Activated naive CD4-positive, alpha-beta T cell treated with anti-CD3 and anti-CD28 coated beads, Interleukin-2, amount 50 U/mL, for 16 hours (primary cell): ENCODE results near the gene MOV10L1.
A peak's percentile ranks its signal among the peaks of the same experiment; 100 is the strongest.
"Not testable (repeated sequence)": the region's sequence is repeated elsewhere in the genome, so short reads cannot be mapped to it uniquely, and the experiment has no call there.

Source experiments
- DNase-seq: peaks from one replicate; pipeline ENCODE4 v3.0.0-alpha.2; 2020

Gene MOV10L1

DNA sequence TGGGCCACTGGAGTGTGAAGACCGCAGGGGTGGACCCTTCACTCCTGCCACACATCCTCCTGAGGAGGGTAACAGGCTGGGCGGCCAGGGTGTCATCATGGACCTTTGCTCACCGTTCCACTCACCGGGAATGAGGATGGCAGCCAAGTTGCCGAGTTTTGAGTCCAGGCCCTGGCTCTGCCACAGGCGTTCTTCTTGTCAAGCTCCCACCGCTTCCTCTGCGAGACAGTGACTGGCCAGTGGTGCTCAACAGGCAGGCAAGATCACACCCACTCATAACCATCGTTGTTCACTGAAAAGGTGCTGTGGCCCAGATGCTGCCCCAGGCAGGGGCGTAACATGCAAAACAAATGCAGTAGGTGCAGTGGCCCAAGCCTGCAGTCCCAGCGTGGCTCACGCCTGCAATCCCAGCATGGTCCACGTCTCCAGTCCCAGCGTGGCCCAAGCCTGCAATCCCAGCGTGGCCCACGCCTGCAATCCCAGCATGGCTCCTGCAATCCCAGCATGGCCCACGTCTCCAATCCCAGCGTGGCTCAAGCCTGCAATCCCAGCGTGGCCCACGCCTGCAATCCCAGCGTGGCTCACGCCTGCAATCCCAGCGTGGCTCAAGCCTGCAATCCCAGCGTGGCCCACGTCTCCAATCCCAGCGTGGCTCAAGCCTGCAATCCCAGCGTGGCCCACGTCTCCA, 75.8 kb downstream of the MOV10L1 start:
- no peak for DNase-seq

DNA sequence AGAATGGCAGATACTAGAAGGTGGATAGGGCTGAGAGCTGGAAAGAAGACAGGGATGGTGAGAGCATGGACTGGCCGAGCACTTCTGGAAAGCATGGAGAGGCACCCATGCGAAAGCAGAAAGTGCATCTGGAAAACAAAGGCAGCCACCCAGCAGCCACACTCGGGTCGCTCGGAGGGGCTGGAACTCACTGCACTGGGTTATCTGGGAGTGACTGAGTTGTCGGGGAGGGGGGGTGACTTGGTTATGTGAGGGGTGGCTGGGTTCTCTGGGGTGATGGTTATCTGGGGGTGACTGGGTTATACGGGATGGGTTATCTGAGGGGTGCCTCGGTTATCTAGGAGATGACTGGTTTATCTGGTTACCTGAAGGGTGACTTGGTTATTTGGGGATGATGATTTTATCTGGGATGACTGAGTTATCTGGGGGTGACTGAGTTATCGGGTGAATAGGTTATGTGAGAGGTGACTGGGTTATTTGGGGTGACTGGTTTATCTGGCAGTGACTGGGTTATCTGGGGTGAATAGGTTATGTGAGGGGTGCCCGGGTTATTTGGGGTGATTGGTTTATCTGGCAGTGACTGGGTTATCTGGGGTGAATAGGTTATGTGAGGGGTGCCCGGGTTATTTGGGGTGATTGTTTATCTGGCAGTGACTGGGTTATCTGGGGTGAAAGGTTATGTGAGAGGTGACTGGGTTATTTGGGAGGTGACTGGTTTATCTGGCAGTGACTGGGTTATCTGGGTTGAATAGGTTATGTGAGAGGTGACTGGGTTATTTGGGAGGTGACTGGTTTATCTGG, 78.1 kb downstream of the MOV10L1 start:
- no peak for DNase-seq

DNA sequence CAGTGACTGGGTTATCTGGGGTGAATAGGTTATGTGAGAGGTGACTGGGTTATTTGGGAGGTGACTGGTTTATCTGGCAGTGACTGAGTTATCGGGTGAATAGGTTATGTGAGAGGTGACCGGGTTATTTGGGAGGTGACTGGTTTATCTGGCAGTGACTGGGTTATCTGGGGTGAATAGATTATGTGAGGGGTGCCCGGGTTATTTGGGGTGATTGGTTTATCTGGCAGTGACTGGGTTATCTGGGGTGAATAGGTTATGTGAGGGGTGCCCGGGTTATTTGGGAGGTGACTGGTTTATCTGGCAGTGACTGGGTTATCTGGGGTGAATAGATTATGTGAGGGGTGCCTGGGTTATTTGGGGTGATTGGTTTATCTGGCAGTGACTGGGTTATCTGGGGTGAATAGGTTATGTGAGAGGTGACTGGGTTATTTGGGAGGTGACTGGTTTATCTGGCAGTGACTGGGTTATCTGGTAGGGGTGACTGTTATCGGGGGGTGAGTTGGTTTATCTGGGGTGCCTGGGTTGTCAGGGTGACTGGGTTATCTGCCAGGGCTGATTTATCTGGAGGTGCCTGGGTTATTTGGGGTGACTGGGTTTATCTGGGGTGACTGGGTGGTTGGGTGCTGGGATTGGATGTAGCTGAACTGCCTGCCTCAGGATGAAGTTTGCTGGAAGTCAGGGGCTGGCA, 78.8 kb downstream of the MOV10L1 start:
- DNase-seq, result not testable (repeated sequence)

DNA sequence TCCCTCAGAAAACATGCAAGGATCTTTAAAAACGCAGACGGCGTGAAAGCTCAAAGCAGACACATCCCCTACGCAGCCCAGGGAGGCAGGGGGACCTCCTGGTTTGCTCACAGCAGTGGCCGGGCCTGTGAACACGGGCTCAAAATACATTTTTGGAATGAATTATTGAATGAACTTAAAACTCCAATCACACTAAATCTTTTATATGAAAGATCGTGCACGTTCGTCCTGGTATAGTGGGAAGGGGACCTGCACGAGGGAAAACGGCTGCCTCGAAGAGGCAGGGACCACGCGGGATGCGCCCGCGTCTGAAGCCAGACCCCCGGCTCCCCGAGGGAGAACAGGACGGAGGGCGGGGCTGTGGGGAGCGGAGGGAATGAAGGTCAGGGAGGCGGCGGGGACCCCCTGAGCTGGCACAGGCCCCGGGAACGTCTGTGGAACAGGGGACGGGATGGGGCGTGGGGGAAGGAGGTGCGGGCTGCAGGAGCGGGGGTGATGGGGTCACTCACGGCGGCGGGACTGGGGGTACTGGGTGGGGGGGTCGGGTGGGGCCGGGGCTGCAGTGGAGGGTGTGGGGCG, 79.5 kb downstream of the MOV10L1 start:
- no peak for DNase-seq

DNA sequence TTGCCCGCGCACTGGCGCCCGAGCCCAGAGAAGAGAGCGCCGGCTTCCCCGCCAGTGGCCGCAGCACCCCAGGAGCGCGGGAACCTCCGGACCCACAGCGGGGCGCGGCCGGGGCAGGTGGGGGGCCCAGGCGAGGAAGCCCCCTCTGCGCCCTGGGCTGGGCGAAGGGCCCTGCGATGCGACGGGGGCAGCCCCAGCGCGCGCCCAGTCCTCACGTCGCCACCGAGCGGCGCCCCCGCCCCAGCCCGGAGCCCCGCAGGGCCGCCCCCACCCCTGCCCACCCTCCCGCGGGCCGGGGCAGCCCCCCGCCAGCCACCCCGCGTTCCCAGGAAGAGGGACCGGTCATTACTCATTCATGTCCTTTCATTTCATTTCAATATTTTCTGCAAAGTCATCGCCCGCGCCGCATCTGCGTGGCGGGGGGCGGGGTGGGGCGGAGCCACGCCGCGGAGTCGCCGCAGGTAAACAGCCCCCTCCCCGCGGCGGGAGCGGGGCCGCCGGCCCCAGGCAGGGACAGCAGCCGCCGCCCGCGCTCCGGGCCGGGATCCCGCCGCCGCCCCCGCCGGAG, 80.1 kb downstream of the MOV10L1 start:
- DNase-seq, result peak; percentile 69

DNA sequence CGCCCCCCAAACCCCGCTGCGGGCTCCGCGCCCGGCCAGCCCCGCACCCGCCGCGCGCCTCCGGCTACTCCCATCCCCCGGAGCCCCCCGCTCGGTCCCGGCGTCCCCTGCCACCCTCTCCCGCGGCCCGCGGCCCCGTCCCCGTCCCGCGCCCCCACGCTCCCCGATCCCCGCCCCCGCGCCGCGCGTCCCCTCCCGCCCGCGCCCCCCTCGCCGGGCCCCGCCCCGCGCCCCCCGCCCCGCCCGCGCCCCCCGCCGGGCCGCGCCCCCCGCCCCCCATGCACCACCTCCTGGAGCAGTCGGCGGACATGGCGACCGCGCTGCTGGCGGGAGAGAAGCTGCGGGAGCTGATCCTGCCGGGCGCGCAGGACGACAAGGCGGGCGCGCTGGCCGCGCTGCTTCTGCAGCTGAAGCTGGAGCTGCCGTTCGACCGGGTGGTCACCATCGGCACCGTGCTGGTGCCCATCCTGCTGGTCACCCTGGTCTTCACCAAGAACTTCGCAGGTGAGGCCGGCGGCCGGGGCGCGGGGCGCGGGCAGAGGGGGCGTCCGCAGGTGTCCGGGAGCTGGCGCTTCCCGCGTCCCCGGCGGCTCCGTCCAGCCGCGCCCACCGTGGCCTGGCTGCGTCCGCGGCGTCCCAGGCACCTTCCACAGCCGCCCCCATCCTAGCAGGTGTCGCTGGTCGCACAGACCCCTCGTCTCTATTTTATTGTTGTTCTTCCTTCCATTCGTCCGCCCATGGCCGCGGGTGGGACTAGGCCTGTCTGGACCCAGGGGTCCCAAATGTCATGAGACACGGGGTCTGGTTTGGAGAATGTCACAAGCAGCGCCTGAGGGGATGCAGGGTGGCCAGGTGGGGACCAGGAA, 80.9 kb downstream of the MOV10L1 start, which contains the start of gene PANX2:
Gene PANX2, plus strand, starts transcription at position 279 of the 866 bp plus-strand sequence. Its CDS starts 0 bp downstream, at position 279.
- DNase-seq, result no peak

DNA sequence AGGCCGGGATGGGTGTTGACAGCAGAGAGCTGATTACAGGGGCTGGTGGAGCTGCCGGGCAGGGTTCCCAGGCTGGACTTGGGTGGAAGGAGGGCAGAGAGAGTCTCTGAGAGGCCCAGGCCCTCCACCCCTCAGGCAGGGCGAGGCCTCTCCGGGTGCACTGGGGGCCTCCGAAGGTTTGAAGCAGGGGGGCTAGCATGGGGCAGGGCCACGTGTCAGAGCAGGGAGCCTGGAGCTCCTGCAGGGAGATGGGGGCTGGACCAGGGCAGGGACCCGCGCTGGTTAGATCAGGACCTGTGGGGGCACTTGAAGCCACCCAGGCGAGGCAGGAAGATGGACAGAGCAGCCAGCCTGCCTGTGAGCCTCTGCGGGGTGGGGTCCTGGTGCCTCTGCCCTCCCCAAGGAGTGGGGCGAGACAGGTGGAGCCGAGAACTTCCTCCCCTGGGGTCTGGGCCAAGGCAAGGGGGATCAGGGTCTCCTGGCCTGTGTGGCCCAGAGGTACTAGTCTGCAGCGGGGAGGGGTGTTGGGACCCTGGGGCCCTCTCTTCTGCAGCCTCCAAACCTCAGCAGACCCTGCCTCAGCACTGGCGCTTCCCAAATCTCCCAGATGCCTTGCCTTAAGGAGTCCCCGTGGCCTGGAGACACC, 81.6 kb downstream of the MOV10L1 start:
- DNase-seq, result no peak

DNA sequence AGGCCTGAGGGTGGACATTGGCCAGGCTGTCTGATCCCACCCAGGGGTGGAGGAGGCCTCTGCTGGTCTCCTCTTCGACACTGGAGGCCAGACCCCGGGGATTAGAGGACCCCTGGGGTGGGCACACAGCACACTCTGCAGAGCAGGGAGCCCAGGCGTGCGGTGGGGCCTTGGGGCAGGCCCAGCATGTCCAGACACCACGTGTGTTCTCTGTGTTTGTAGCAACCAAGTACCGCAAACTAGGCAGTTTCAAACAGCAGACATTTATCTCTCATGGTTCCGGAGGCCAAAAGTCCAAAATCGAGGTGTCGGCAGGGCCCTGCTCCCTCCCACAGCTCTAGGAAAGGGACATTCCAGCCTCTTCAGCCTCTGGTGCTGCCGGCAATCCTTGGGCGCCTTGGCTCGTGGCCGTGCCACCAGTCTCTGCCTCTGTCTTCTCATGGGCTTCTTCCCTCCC, 82.2 kb downstream of the MOV10L1 start:
- DNase-seq, result no peak

DNA sequence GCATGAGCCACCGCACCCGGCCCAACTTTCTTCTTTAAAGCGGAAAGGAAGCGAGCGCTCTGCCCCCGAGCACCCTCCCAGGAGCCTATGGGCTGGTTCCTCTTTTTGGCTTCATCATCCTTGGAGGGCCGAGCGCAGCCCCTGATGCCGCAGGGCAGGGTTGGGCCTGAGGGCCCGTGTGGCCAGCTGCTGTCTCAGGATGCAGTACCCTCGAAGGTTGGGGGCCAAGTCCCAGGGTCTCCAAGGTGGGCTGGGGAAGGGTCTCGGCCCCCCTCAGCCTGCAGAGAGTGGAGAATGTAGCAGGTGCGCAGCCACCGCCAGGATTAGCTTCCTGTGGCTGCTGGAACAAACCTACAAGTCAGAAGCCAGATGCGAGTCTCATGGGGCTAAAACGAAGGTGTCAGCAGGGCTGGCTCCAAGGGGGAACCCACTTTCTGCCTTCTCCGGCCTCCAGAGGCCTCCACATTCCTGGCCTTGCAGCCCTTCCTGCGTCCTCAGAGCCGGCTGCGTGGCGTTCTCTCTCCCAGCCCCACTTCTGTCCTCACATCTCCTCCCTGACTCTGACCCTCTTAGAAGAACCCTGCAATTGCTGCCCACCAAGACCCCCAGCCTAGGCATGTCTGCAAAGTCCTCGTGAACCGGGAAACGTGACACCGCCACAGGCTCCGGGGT, 83.6 kb downstream of the MOV10L1 start:
- no peak for DNase-seq

DNA sequence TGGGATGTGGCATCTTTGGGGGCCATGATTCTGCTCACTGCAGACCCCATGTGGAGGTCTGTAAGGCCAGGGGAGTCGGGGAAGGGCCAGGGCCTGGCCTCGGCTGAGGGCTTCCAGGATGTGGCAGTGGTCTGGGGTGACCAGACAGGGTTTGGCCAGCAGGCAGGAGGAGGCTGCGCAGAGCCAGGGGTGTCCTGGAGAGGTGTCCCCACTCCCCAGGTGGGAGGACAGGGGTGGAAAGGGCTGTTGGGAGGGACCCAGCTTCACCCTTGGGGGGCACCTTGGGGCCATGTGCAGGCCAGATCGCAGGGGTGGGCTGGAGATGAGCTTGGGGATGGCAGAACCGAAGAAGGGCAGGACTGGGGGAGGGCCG, 84.2 kb downstream of the MOV10L1 start:
- no peak for DNase-seq

DNA sequence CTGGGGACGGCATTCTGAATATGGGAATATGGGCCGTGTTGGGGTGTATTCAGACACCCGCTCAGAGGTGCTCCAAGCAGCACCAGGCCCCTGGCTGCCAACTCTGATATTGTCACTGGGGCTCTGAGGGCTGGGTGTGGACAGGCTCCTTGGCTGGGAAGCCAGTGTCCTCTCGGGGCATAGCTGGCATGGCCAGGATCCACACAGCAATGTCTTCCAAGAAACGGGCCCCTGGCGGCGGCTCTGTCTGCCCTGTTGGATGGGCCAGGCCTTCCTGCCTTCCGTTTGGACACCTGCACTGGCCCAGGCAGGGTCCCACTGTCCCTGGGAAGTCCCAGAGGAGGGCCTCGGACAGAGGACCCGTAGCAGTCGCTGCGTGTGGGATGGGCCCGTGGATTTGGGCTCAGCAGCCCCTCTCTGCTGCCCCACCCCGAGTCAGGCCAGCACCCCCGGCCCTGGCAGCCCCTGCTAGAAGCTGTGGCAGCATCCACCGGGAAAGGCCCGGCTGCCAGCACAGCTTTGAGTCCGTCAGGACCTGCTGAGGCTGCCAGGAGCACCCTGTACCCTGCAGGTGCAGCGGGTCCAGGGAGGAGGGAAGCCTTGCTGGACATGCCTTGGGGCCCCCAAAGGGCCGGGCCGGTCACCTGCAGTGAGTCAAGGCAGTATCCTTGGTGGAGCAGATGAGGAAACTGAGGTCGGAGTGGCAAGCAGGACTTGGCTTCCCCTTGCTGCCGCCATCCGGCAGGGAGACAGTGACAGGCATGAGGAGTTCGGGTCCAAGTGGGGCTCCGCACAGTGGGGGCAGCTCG, 84.8 kb downstream of the MOV10L1 start:
- no peak for DNase-seq

DNA sequence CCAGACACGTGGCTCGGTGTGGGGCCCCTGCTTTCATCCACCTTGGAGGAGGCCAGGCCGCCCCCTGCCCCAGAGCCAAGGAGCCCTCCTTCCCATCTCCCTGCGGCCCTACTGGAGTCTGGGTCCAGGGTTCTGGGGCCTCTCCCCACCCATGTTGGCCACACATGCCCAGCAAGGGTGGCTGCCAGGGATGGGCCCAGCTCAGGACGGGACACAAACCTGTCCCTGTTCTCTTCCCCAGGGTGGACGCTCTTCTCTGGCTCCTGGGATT, 85.3 kb downstream of the MOV10L1 start:
- DNase-seq, result no peak

DNA sequence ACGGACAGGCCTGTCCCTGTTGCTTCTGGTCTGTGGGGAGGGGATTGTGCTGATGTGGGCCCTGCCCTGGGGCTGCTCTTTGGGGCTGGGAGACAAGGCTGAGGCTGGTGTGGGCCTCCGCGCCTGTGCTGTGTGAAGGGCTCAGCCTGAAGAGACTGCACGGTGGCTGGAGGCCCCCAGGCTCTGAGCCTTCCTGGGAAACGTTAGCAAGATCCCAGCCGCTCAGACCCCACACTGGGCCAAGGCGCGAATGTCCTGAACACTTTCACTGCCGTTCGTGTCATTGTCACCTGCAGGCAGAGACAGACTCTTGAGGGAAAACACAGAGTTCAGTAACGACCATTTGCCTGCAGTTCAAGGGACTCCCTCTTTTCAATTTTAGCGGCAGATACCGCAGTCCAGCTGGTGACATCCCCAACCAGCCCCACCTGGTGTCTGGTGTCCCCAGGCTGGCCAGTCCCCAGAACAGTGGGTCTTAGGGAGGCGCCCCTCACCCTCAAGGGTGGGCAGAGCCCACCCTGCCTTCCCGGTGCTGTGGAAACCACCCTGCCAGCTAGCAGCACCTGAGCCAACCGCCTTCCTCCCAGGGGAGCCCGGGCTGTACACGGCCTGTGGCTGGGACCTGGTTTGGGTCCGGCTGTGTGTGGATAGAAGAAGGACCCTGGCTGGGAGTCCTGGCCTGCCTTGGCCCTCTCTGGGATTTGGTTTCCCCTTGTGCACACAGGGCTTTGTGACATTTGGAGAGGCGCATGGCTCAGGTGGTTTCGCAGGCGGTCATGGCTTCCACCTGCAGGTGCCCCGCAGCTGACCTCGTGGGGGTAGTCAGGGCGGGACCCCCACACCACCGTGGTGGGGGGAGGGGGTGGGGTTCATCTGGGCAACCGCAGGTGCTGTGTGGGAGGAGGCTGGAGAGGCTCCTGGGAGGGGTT, 86.4 kb downstream of the MOV10L1 start:
- no peak for DNase-seq

DNA sequence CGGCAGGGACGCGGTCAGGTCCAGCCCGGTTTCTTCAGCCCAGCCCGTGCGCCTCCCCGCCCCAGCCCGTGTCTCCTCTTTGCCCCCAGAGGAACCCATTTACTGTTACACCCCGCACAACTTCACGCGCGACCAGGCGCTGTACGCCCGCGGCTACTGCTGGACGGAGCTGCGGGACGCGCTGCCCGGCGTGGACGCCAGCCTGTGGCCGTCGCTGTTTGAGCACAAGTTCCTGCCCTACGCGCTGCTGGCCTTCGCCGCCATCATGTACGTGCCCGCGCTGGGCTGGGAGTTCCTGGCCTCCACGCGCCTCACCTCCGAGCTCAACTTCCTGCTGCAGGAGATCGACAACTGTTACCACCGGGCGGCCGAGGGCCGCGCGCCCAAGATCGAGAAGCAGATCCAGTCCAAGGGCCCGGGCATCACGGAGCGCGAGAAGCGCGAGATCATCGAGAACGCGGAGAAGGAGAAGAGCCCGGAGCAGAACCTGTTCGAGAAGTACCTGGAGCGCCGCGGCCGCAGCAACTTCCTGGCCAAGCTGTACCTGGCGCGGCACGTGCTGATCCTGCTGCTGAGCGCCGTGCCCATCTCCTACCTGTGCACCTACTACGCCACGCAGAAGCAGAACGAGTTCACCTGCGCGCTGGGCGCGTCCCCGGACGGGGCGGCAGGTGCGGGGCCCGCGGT, 87.2 kb downstream of the MOV10L1 start:
- no peak for DNase-seq

DNA sequence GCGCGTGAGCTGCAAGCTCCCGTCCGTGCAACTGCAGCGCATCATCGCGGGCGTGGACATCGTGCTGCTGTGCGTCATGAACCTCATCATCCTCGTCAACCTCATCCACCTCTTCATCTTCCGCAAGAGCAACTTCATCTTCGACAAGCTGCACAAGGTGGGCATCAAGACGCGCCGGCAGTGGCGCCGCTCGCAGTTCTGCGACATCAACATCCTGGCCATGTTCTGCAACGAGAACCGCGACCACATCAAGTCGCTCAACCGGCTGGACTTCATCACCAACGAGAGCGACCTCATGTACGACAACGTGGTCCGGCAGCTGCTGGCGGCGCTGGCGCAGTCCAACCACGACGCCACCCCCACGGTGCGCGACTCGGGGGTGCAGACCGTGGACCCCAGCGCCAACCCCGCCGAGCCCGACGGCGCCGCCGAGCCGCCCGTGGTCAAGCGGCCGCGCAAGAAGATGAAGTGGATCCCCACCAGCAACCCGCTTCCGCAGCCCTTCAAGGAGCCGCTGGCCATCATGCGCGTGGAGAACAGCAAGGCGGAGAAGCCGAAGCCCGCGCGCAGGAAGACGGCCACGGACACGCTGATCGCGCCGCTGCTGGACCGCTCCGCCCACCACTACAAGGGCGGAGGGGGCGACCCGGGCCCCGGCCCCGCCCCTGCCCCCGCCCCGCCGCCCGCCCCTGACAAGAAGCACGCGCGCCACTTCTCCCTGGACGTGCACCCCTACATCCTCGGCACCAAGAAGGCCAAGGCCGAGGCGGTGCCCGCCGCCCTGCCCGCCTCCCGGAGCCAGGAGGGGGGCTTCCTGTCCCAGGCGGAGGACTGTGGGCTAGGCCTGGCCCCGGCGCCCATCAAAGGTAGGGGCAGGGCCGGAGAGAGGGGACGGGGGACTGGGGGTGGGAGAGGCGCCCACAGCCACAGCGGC, 88.0 kb downstream of the MOV10L1 start:
- DNase-seq, result no peak

DNA sequence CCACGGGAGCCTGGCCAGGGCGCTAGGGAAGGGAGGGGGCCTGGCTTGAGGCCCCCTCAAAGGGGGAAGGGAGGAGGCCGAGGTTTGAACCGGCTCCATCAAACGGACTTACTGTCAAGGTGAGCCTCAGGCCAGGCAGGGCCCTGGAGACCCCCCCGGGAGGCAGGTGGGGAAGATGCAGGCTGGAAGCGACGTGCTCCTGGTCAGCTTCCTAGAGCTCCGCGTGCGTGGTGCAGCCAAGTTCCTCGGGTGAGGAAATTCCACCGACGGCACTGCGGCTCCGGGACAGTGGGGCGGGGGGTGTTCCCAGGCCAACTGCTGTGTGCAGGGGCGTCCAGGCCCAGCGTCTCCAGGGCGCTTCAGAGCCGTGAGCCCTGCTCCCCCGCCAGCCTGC, 88.7 kb downstream of the MOV10L1 start:
- no peak for DNase-seq
